ENCODE results near the gene EPB41L4B. TPM values are rescaled to one million over a fixed set of nuclear protein-coding genes. Genes with fewer than 3 reads are reported as not detected.

The EPB41L4B gene
- total and polyA plus RNA-seq, 2 donors (not counting 1 experiment from before 2014, with no cell fraction given) = 0.56 to 2.8 TPM

GRCh38 chr9:109206670-109207069 is 114.2 kb downstream of the EPB41L4B start:
- Histone ChIP-seq H3K27me3 (ENCODE audit: control insufficient read depth, insufficient read depth, low read length) (no peaks in the 10 kb centered on the region), H2AFZ (ENCODE audit: low read length) (no peak overlapping the region), H4K20me1 (ENCODE audit: control insufficient read depth, extremely low read depth, insufficient read depth, low read length) (no peaks in the 10 kb centered on the region), H3K27ac (ENCODE audit: insufficient read depth, low read length) (no peak overlapping the region), H3K9me3 (ENCODE audit: control insufficient read depth, insufficient read depth, low read depth, low read length) (no peaks in the 10 kb centered on the region), H3K4me1 (ENCODE audit: control insufficient read depth, extremely low read depth, insufficient read depth, low read length) (no peaks in the 10 kb centered on the region), H3K4me2 (ENCODE audit: extremely low read depth, insufficient read depth, low read length) (no peak overlapping the region), H3K4me3 (replicated peaks in 1 of 4; ENCODE audit: control extremely low read depth in 1 of 4, insufficient read depth in 1 of 4, low read depth in 3 of 4, low read length in 4 of 4) (no peak overlapping the region), H3K9ac (ENCODE audit: insufficient read depth, low read length) (no peak overlapping the region), H3K36me3 (ENCODE audit: control insufficient read depth, insufficient read depth, low read length) (no peaks in the 10 kb centered on the region), H3K79me2 (ENCODE audit: control insufficient read depth, insufficient read depth, low read length) (no peaks in the 10 kb centered on the region)
- TF ChIP-seq, protein P1, sequence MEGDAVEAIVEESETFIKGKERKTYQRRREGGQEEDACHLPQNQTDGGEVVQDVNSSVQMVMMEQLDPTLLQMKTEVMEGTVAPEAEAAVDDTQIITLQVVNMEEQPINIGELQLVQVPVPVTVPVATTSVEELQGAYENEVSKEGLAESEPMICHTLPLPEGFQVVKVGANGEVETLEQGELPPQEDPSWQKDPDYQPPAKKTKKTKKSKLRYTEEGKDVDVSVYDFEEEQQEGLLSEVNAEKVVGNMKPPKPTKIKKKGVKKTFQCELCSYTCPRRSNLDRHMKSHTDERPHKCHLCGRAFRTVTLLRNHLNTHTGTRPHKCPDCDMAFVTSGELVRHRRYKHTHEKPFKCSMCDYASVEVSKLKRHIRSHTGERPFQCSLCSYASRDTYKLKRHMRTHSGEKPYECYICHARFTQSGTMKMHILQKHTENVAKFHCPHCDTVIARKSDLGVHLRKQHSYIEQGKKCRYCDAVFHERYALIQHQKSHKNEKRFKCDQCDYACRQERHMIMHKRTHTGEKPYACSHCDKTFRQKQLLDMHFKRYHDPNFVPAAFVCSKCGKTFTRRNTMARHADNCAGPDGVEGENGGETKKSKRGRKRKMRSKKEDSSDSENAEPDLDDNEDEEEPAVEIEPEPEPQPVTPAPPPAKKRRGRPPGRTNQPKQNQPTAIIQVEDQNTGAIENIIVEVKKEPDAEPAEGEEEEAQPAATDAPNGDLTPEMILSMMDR (conservative IDR thresholded peaks at IDR 0.05 in 1 of 2, IDR thresholded peaks at IDR 0.05 in 1 of 2; ENCODE audit: low read depth in 1 of 2, low read length in 2 of 2) = no peak
- TF ChIP-seq EZH2 (IDR thresholded peaks at IDR 0.05; ENCODE audit: low read length, missing control alignments) = no peak
- no peak for DNase-seq (ENCODE audit: low read depth in 2 of 2)

GRCh38 chr9:109205526-109205925 is 115.3 kb downstream of the EPB41L4B start:
- no peaks in the 10 kb centered on the region for H4K20me1 ChIP-seq (ENCODE audit: control insufficient read depth, extremely low read depth, insufficient read depth, low read length)
- H3K4me1 ChIP-seq (ENCODE audit: control insufficient read depth, extremely low read depth, insufficient read depth, low read length) = no peaks in the 10 kb centered on the region
- no peak overlapping the region for H3K4me2 ChIP-seq (ENCODE audit: extremely low read depth, insufficient read depth, low read length)
- no peak for DNase-seq (ENCODE audit: low read depth in 2 of 2)
- H3K4me3 ChIP-seq (replicated peaks in 1 of 4; ENCODE audit: control extremely low read depth in 1 of 4, insufficient read depth in 1 of 4, low read depth in 3 of 4, low read length in 4 of 4) = no peak overlapping the region
- H3K36me3 ChIP-seq (ENCODE audit: control insufficient read depth, insufficient read depth, low read length) = no peaks in the 10 kb centered on the region
- no peak overlapping the region for H2AFZ ChIP-seq (ENCODE audit: low read length)
- H3K27me3 ChIP-seq (ENCODE audit: control insufficient read depth, insufficient read depth, low read length) = no peaks in the 10 kb centered on the region
- TF ChIP-seq, protein P1 (conservative IDR thresholded peaks at IDR 0.05 in 1 of 2, IDR thresholded peaks at IDR 0.05 in 1 of 2; ENCODE audit: low read depth in 1 of 2, low read length in 2 of 2) = no peak
- TF ChIP-seq EZH2 (IDR thresholded peaks at IDR 0.05; ENCODE audit: low read length, missing control alignments) = no peak
- H3K27ac ChIP-seq (ENCODE audit: insufficient read depth, low read length) = no peak overlapping the region
- H3K79me2 ChIP-seq (ENCODE audit: control insufficient read depth, insufficient read depth, low read length) = no peaks in the 10 kb centered on the region
- no peaks in the 10 kb centered on the region for H3K9me3 ChIP-seq (ENCODE audit: control insufficient read depth, insufficient read depth, low read depth, low read length)
- H3K9ac ChIP-seq (ENCODE audit: insufficient read depth, low read length) = no peak overlapping the region

GRCh38 chr9:109203761-109204360 is 117.0 kb downstream of the EPB41L4B start:
- no peak overlapping the region for H3K4me3 ChIP-seq (replicated peaks in 1 of 4; ENCODE audit: control extremely low read depth in 1 of 4, insufficient read depth in 1 of 4, low read depth in 3 of 4, low read length in 4 of 4)

More at GRCh38 chr9:109203761-109204360, 117.0 kb downstream of the EPB41L4B start:
- no peak overlapping the region for H3K4me2 ChIP-seq (ENCODE audit: extremely low read depth, insufficient read depth, low read length)
- DNase-seq (ENCODE audit: low read depth in 2 of 2) = no peak
- no peaks in the 10 kb centered on the region for H3K79me2 ChIP-seq (ENCODE audit: control insufficient read depth, insufficient read depth, low read length)
- no peak overlapping the region for H2AFZ ChIP-seq (ENCODE audit: low read length)
- no peaks in the 10 kb centered on the region for H3K9me3 ChIP-seq (ENCODE audit: control insufficient read depth, insufficient read depth, low read depth, low read length)
- H3K4me1 ChIP-seq (ENCODE audit: control insufficient read depth, extremely low read depth, insufficient read depth, low read length) = no peaks in the 10 kb centered on the region
- no peaks in the 10 kb centered on the region for H4K20me1 ChIP-seq (ENCODE audit: control insufficient read depth, extremely low read depth, insufficient read depth, low read length)
- H3K27ac ChIP-seq (ENCODE audit: insufficient read depth, low read length) = no peak overlapping the region
- no peak for TF ChIP-seq EZH2 (IDR thresholded peaks at IDR 0.05; ENCODE audit: low read length, missing control alignments)
- TF ChIP-seq, protein P1 (conservative IDR thresholded peaks at IDR 0.05 in 1 of 2, IDR thresholded peaks at IDR 0.05 in 1 of 2; ENCODE audit: low read depth in 1 of 2, low read length in 2 of 2) = no peak
- no peak overlapping the region for H3K9ac ChIP-seq (ENCODE audit: insufficient read depth, low read length)
- H3K27me3 ChIP-seq (ENCODE audit: control insufficient read depth, insufficient read depth, low read length) = no peaks in the 10 kb centered on the region
- H3K36me3 ChIP-seq (ENCODE audit: control insufficient read depth, insufficient read depth, low read length) = no peaks in the 10 kb centered on the region
